SU-DHL-6 (cell line): ENCODE measurements around the gene CCDC40.

Experiments
- CTCF ChIP-seq: fragments of 200-600 bp; sonication (generic); IDR thresholded peaks from one replicate; pipeline ENCODE4 v1.5.1; 2017; ENCODE audit warnings: antibody characterized with exemption, mild to moderate bottlenecking, low read length, moderate library complexity; ENCODE audit not compliant: insufficient read depth, poor library complexity, severe bottlenecking
- EZH2phosphoT487 ChIP-seq: fragments of 200-600 bp; sonication (generic), shearing (Covaris generic); conservative IDR thresholded peaks from 2 replicates; pipeline ENCODE4 v1.6.1; 2018; ENCODE audit warnings: mild to moderate bottlenecking, antibody characterized with exemption, low read length, moderate library complexity, mixed read lengths

- TF ChIP-seq CTCF (no peak), EZH2phosphoT487 (no peak)
Measured at GRCh38 chr17:80065478-80066170, 29.2 kb downstream of the CCDC40 start.
